ENCODE results near the gene CAVIN1. TPM values are rescaled to one million over a fixed set of nuclear protein-coding genes. Genes with fewer than 3 reads are reported as not detected.

Gene CAVIN1
- total and polyA plus RNA-seq, 2 experiments from 2014 or later, result 18.1 to 35.7 TPM

GRCh38 chr17:42402117-42402516 lies 20.9 kb downstream of the CAVIN1 start:
- Mint-ChIP-seq H3K27ac (peak overlapping the region; percentile 80), H3K4me3 (peak overlapping the region; percentile 55), H3K4me1 (peaks cover 38% of the 10 kb centered on the region), H3K36me3 (ENCODE audit: low read depth) (no peaks in the 10 kb centered on the region; the same call in 2 of the 3 replicates), H3K27me3 (ENCODE audit: insufficient read depth, low read depth, poor library complexity) (peaks cover 11% of the 10 kb centered on the region), H3K9me3 (no peaks in the 10 kb centered on the region)
- H3K4me1 ChIP-seq (ENCODE audit: insufficient read depth), result peaks cover 40% of the 10 kb centered on the region
- H3K27me3 ChIP-seq (ENCODE audit: insufficient read depth), result no peaks in the 10 kb centered on the region
- no peaks in the 10 kb centered on the region for H3K36me3 ChIP-seq (ENCODE audit: insufficient read depth)
- TF ChIP-seq STAT1 (IDR thresholded peaks at IDR 0.05; ENCODE audit: unreplicated experiment) (no peak), POLR2AphosphoS5 (IDR thresholded peaks at IDR 0.05; ENCODE audit: low read depth) (no peak), EZH2phosphoT487 (IDR thresholded peaks at IDR 0.05; ENCODE audit: unreplicated experiment) (no peak), REST (IDR thresholded peaks at IDR 0.05; ENCODE audit: unreplicated experiment) (no peak), JUNB (IDR thresholded peaks at IDR 0.05; ENCODE audit: unreplicated experiment) (no peak), NANOG (IDR thresholded peaks at IDR 0.05; ENCODE audit: borderline replicate concordance) (no peak), CREB1 (CRISPR knock-in tag; IDR thresholded peaks at IDR 0.05; ENCODE audit: low read depth) (no peak), ETS1 (IDR thresholded peaks at IDR 0.05) (no peak), ZNF462 (CRISPR knock-in tag; IDR thresholded peaks at IDR 0.05) (no peak), CTCF (conservative IDR thresholded peaks at IDR 0.05; ENCODE audit: low read depth in 2 of 2) (no peak), ZNF114 (CRISPR knock-in tag; IDR thresholded peaks at IDR 0.05) (no peak), ZNF331 (CRISPR knock-in tag; IDR thresholded peaks at IDR 0.05; ENCODE audit: low read depth) (no peak), EZH2 (IDR thresholded peaks at IDR 0.05; ENCODE audit: low read depth, unreplicated experiment) (no peak)
- no peak; the same call in 1 of the 3 replicates for ATAC-seq
- no peak overlapping the region for H2AFZ ChIP-seq
- H3K4me2 ChIP-seq, result peak overlapping the region; percentile 72
- H4K20me1 ChIP-seq (replicated peaks; ENCODE audit: insufficient read depth), result peaks cover 6% of the 10 kb centered on the region; the same call in 1 of the 2 replicates
- no peaks in the 10 kb centered on the region for H3K79me2 ChIP-seq (replicated peaks; ENCODE audit: insufficient read depth)
- H3K27ac ChIP-seq (ENCODE audit: low read depth), result peak overlapping the region; percentile 58
- peak overlapping the region; percentile 36 for H3K4me3 ChIP-seq
- no peak for DNase-seq (ENCODE audit: low spot score)
- no peaks in the 10 kb centered on the region for H3K9me2 ChIP-seq (ENCODE audit: insufficient read depth)
- peaks cover 8% of the 10 kb centered on the region; the same call in 1 of the 2 replicates for H3F3A ChIP-seq (replicated peaks; ENCODE audit: low read depth)

All from GM23338 (cell line).